ENCODE results near the gene NLK.

DNA sequence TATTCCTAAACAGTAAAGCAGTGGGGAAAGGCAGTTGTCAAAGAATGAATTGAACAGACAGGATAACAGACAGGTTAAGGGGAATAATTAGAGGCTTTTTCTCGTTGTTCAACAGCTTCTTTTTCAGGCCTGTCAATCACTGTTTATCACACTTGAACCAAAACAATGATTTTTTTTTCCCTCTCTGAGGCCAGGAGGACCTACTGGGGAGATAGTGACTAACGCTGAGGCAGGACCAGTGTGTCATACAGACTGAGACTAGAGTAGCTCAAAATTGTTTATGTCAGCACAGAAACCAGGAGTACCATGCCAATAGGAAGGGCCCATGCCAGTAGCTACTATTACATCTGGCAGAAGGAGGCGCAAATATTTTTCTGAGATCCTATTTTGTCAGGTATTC is 41.3 kb upstream of the NLK start:
- TF ChIP-seq ELF4 (IDR thresholded peaks at IDR 0.05) (no peak), FOXA1 (IDR thresholded peaks at IDR 0.05) (no peak), CTBP1 (IDR thresholded peaks at IDR 0.05; ENCODE audit: borderline replicate concordance) (no peak), TARDBP (IDR thresholded peaks at IDR 0.05) (no peak), SUZ12 (IDR thresholded peaks at IDR 0.05) (no peak), BHLHE40 (IDR thresholded peaks at IDR 0.05; ENCODE audit: borderline replicate concordance) (no peak), ARNT (IDR thresholded peaks at IDR 0.05) (no peak)
- TF ChIP-seq, protein P1, sequence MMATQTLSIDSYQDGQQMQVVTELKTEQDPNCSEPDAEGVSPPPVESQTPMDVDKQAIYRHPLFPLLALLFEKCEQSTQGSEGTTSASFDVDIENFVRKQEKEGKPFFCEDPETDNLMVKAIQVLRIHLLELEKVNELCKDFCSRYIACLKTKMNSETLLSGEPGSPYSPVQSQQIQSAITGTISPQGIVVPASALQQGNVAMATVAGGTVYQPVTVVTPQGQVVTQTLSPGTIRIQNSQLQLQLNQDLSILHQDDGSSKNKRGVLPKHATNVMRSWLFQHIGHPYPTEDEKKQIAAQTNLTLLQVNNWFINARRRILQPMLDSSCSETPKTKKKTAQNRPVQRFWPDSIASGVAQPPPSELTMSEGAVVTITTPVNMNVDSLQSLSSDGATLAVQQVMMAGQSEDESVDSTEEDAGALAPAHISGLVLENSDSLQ (IDR thresholded peaks at IDR 0.05), result peak; percentile 60; the same call in 1 of the 2 replicates

Data from HEK293T (cell line).